ENCODE measurements around the gene HERPUD1. TPM values are rescaled to one million over a fixed set of nuclear protein-coding genes. Genes with fewer than 3 reads are reported as not detected.
"Not testable (repeated sequence)": the region's sequence is repeated elsewhere in the genome, so short reads cannot be mapped to it uniquely, and the experiment has no call there.

HERPUD1 gene
- total RNA-seq, 2 experiments from 2014 or later = 142 to 150 TPM

- no peaks in the 10 kb centered on the region for H3K9me3 Mint-ChIP-seq
- H3K4me1 Mint-ChIP-seq (ENCODE audit: low read depth) = peaks cover 22% of the 10 kb centered on the region
- peak overlapping the region; percentile 98 for H3K27ac Mint-ChIP-seq
- POLR2A ChIA-PET = interaction anchor here (0.6 to 7.8 kb wide), 13 partner anchors 9 to 275 kb away, joined by 3 to 145 read pairs (median 6); partner anchors contain the start of genes PSME3IP1 and SLC12A3
- ATAC-seq (no peak), DNase-seq (no peak)
- CTCF ChIA-PET = interaction anchor here (1.2 to 2.1 kb wide), 8 partner anchors 11 to 153 kb away, joined by 3 to 7 read pairs (median 4); no protein-coding TSS in a partner anchor
- peak overlapping the region; percentile 98 for H3K4me3 Mint-ChIP-seq
- TF ChIP-seq, protein P1, sequence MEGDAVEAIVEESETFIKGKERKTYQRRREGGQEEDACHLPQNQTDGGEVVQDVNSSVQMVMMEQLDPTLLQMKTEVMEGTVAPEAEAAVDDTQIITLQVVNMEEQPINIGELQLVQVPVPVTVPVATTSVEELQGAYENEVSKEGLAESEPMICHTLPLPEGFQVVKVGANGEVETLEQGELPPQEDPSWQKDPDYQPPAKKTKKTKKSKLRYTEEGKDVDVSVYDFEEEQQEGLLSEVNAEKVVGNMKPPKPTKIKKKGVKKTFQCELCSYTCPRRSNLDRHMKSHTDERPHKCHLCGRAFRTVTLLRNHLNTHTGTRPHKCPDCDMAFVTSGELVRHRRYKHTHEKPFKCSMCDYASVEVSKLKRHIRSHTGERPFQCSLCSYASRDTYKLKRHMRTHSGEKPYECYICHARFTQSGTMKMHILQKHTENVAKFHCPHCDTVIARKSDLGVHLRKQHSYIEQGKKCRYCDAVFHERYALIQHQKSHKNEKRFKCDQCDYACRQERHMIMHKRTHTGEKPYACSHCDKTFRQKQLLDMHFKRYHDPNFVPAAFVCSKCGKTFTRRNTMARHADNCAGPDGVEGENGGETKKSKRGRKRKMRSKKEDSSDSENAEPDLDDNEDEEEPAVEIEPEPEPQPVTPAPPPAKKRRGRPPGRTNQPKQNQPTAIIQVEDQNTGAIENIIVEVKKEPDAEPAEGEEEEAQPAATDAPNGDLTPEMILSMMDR (IDR thresholded peaks at IDR 0.05) = no peak
- peaks cover 32% of the 10 kb centered on the region for H3K36me3 Mint-ChIP-seq (ENCODE audit: low read depth)
- no peaks in the 10 kb centered on the region for H3K27me3 Mint-ChIP-seq
- intact Hi-C loops (cut with micrococcal nuclease) = no loop called here
Measured at GRCh38 chr16:56930486-56931270, 1.3 kb upstream of the HERPUD1 start.

DNA sequence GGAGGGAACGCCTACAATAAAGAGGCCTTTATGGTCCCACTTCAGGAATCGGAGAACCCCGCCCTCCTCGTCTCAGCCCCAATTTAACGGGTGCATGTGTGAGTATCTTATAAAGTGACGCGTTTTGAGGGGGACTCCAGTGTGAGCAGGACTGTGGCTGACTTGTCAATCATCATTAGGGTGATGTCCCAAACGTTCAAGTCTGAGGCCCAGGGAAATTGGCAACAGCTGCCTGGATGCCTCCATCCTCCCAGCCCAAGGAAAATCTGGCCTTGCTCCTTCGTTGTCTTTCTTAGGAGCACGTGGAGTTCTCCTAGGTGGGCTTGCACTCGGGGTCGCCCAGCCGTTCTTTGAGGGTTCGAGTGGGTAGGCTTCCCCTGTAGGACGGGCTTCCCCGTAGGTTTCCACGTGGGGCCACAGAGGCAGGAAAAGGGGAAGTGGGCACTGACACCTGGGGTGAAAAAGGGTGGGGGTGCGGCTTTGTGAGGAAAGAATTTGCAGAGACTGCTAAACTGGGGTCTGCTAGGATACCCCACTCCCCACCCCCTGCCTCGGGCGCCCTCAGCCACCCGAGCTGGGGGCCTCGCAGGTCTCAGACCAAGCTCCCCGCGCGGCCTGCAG, 561 bp upstream of the HERPUD1 start:
- Mint-ChIP-seq H3K4me1 (ENCODE audit: low read depth) (peaks cover 28% of the 10 kb centered on the region), H3K27me3 (no peaks in the 10 kb centered on the region), H3K9me3 (no peaks in the 10 kb centered on the region), H3K27ac (peak overlapping the region; percentile 98), H3K36me3 (ENCODE audit: low read depth) (peaks cover 39% of the 10 kb centered on the region), H3K4me3 (peak overlapping the region; percentile 98)
- intact Hi-C loops (cut with micrococcal nuclease) = no loop called here
- DNase-seq (peak; percentile 49), ATAC-seq (no peak)
- CTCF ChIA-PET = interaction anchor here (0.6 to 2.1 kb wide), 9 partner anchors 12 to 152 kb away, joined by 3 to 7 read pairs (median 3); no protein-coding TSS in a partner anchor
- POLR2A ChIA-PET = interaction anchor here (0.6 to 7.8 kb wide), 31 partner anchors 8 to 354 kb away, joined by 3 to 145 read pairs (median 4); partner anchors contain the start of genes NLRC5 and SLC12A3
- TF ChIP-seq, protein P1 (IDR thresholded peaks at IDR 0.05) = no peak

GRCh38 chr16:56932721-56933619, 1.0 kb downstream of the HERPUD1 start:
- peaks cover 53% of the 10 kb centered on the region for H3K36me3 Mint-ChIP-seq (ENCODE audit: low read depth)

DNA sequence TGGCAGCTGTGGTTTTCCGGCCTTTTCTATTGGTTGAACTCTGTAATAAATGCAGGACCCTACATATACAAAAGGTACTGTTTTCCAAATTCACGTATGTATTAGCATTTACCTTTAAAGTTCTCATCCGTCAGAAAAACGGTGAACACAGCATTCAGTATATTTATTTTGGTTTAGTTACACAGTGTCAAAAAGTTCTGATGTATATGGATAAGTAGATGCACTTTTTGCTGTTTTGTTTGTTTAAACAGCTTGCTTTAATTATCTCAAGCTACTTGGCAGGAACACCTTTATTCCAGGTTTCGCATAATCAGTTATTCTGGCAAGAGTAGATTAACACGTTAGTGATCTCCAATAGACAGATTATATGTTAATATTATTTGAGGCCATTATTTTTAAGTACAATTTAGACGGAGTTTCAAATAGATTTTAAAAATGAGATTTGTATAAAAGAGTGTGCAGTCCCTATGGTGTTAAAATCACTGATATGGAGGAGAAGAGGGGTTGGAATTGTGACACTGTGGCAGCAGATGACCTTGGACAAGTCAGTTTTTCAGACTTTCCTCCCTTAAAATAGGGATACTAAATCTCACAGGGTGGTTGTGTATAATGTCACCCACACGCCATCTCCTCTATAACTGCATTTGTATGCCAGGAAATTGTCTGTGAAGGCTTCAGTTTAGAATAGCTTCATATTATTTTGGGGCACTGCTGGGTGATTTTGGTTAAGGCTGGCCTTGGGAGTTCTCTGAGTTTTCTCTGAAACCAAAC, 2.1 kb downstream of the HERPUD1 start:
- intact Hi-C loops (cut with micrococcal nuclease) = no loop called here
- DNase-seq (no peak), ATAC-seq (no peak)
- ChIA-PET CTCF (interaction anchor here (1.0 to 2.2 kb wide), 4 partner anchors 11 to 66 kb away, joined by 3 to 8 read pairs (median 6); no protein-coding TSS in a partner anchor), POLR2A (interaction anchor here (0.7 to 7.8 kb wide), 14 partner anchors 11 to 599 kb away, joined by 3 to 145 read pairs (median 3); partner anchors contain the start of gene NLRC5)
- peak overlapping the region; percentile 98 for H3K27ac Mint-ChIP-seq
- no peaks in the 10 kb centered on the region for H3K27me3 Mint-ChIP-seq
- TF ChIP-seq, protein P1 (IDR thresholded peaks at IDR 0.05) = no peak
- H3K4me3 Mint-ChIP-seq = peak overlapping the region; percentile 98
- peaks cover 64% of the 10 kb centered on the region for H3K36me3 Mint-ChIP-seq (ENCODE audit: low read depth)
- peaks cover 51% of the 10 kb centered on the region for H3K4me1 Mint-ChIP-seq (ENCODE audit: low read depth)
- no peaks in the 10 kb centered on the region for H3K9me3 Mint-ChIP-seq

More at GRCh38 chr16:56932721-56933619, 1.0 kb downstream of the HERPUD1 start:
- DNase-seq (peak; percentile 63), ATAC-seq (peak; percentile 8)
- no peaks in the 10 kb centered on the region for H3K9me3 Mint-ChIP-seq
- peaks cover 41% of the 10 kb centered on the region for H3K4me1 Mint-ChIP-seq (ENCODE audit: low read depth)
- H3K27ac Mint-ChIP-seq = peak overlapping the region; percentile 98
- intact Hi-C loops (cut with micrococcal nuclease) = no loop called here
- CTCF ChIA-PET = interaction anchor here (1.0 to 2.2 kb wide), 4 partner anchors 13 to 65 kb away, joined by 3 to 8 read pairs (median 4); no protein-coding TSS in a partner anchor
- peak overlapping the region; percentile 98 for H3K4me3 Mint-ChIP-seq
- POLR2A ChIA-PET = interaction anchor here (0.6 to 7.8 kb wide), 30 partner anchors 12 to 600 kb away, joined by 3 to 145 read pairs (median 4); partner anchors contain the start of genes NLRC5 and SLC12A3
- TF ChIP-seq, protein P1 (IDR thresholded peaks at IDR 0.05) = no peak
- no peaks in the 10 kb centered on the region for H3K27me3 Mint-ChIP-seq

GRCh38 chr16:56934599-56935145, 2.7 kb downstream of the HERPUD1 start:
- not testable (repeated sequence) for H3K27me3 Mint-ChIP-seq, DNase-seq, ATAC-seq, H3K9me3 Mint-ChIP-seq
- Mint-ChIP-seq H3K4me1 (ENCODE audit: low read depth) (peaks cover 58% of the 10 kb centered on the region), H3K4me3 (peak overlapping the region; percentile 98), H3K36me3 (ENCODE audit: low read depth) (peaks cover 70% of the 10 kb centered on the region), H3K27ac (peak overlapping the region; percentile 98)
- intact Hi-C loops (cut with micrococcal nuclease) = loop anchor here (5.0 kb wide), 1 partner anchor 67 kb away; the partner anchor contains the start of gene SLC12A3
- ChIA-PET CTCF (interaction anchor here (1.4 to 2.2 kb wide), 3 partner anchors 11 to 67 kb away, joined by 5 to 8 read pairs (median 6); no protein-coding TSS in a partner anchor), POLR2A (interaction anchor here (1.0 to 7.8 kb wide), 4 partner anchors 10 to 41 kb away, joined by 3 to 145 read pairs (median 36); no protein-coding TSS in a partner anchor)
